Embryonic facial prominence (tissue), 1 donor: Measurements from ENCODE around the gene PARD3.
"Not testable (repeated sequence)": the region's sequence is repeated elsewhere in the genome, so short reads cannot be mapped to it uniquely, and the experiment has no call there.

Experiments
- DNase-seq: peaks from one replicate; pipeline ENCODE4 v3.0.0-alpha.2; 2016; ENCODE audit errors: extremely low spot score

PARD3 gene

DNA sequence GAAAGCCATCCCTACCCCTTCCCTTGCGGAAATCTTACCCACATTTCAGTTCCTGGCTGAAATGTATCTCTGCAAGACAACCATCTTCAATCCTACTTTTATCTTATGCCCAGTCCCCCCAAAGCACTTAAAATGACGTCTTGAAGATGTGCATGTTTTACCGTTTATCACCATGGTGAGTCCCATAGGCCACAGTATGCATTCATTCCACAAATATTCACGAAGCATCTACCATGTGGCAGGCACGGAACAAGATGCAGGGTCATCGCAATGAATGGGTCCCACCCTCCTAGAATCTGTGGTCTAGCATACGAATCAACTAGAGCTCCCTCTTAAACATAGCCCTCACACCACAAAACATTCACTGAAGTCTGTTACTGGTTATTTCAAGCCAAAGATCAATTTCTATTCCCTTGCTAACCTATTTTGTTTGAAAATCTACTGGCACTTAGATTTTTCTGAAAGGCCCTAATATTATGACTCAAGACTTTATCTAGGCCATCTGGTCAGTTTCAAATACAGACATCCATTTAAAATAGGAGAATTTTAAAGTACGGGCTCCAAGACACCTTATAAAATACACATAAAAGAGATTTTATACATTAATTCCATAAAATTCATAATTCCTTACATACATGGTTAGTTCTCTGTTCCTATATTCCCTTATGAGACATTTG lies 99.4 kb downstream of the PARD3 start:
- DNase-seq: no peak

DNA sequence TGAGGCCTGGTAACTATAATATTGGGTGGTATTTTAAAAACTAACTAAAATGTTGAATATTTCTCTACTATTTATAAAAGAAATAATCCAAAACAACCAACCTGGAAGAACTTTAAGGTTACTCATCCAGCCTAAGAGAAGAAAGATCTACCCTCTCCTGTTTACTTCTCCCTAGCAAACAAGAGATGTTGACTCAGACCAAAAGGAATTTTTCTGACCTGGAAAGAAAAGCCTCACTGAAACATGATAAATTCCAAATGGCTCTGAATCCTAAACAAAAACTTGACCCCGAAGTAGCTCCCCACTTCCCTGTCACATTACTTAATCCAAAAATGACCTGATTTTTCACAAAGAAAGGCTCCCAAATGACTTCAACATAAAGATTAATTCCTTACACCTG lies 101.2 kb downstream of the PARD3 start:
- DNase-seq: no peak

DNA sequence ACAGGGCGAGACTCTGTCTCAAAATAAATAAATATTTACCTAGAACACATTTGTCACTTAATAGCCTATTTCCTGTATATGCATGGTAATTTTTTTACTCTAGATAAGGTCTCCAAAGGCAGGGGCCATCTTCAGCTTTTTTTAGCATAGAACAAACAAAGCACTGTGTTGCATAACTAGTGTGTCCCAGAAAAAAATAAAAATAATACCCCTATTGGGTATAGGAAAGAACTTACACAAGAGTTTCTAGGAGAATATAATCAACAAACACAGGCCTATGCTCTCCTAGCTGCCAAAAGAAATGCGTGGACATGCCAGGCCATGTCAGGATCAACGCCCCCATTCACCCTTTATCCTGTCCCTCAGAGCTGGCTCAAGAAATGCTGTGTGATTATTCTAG lies 103.6 kb downstream of the PARD3 start:
- DNase-seq: no peak

DNA sequence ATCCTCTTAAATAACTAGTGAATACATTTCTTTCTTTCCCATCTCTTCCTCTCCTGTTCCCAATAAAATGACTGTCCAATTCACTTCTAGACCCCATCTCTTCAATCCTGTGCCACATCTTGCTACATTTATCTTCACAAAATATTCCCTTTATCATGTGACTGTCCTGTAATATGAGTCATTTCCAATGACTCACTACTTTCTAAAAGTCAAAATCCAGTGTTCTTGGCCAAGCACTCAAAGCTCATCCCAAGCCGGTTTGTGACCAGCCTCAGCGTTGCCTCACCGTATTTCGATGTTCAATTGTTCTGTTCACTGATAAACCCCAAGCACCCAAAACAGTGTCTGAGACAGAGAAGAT lies 104.7 kb downstream of the PARD3 start:
- no peak for DNase-seq

DNA sequence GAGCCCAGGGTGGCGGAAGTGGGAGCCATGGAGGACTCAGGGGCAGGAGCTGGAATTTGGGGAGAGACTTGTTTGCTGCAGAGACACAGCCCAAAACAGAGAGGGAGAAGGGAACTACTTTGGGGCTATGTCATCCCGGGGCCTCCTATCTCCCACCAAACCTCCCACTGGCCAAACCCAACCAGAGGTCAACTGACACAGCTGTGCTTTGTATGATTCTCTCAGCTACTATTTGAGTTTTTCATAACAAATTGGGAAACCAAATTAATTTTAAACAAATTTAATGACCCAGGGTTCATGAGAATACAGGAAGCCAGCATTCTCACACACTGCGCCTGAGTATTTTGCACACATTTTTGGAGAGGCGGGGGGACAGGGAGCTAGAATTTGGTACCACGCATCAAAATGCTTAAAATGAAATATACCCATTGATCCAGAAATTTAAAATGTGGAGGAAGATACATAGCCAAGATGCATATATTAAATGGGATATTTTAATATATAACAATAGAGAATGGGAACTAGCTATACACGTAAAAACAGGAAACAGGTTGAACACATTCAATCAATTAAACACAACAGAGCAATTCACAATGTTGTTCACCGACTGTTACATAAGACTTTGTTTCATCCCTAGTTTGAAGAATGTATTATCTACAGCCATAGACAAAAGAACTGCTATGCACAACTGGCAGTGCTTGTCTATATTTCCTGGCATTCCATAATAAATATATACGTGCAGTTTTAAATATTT lies 105.3 kb downstream of the PARD3 start:
- no peak for DNase-seq

DNA sequence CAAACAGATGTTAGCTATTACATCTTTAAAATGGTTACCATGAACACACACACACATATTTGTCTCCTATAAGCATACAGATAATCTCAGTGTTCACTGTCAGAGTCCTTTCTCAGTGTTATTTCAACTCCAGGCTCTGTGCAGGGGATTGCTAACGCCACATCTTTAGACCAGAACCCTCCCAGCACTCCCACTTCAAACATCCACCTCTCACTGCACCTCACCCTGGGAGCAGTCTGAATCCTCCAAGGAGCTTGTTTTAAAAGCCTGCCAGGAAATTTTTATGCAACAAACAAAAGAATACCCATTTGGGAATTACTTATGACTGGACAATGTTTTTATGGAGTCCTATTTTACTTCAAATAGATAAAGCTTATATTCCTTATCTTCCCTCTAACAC lies 107.4 kb downstream of the PARD3 start:
- no peak for DNase-seq

DNA sequence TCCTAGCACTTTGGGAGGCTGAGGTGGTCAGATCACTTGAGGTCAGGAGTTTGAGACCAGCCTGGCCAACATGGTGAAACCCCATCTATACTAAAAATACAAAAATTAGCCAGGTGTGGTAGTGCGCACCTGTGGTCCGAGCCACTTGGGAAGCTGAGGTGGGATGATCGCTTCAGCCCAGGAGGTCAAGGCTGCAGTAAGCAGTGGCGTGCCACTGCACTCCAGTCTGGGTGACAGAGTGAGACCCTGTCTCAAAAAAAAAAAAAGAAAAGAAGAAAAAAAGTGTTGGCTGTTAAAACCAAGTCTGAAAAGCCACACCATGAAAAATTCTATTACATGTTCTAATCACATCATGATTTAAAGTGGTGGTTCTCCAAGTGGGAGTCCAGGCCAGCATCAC lies 108.1 kb downstream of the PARD3 start:
- not testable (repeated sequence) for DNase-seq

DNA sequence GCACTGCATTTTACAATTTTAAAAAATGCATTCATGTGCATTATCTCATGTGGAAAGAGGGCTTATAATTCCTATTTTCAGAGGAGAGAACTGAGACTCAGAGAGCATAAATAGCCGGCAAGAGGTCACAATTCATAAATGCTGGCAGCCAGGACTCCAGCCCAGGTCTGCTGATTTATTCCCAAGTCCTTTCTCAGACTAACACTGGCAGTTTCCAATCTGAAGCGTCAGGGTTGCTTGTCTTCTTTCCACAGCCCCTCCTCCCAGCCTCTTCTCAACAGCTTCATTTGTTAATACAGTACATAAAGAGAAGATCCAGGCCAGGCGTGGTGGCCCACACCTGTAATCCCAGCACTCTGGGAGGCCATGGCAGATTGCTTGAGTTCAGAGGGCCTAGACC lies 108.9 kb downstream of the PARD3 start:
- DNase-seq: no peak

DNA sequence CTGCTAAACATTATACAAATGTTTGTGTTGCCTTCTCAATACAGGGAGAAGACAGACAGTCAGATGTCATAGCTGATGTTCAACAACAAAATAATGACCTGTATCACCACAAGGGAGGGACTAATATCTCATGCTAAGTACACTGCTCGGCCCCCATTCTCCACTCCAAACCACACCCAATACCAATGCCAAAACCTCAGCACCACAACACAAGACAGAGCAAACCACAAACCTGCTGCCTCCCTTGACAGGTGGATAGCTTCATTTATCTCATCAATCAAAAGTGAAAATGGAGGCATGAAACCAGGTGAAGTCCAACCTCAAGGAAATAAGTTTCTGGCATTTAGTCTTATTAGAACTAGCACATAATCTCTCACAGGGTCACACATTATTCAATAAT lies 109.5 kb downstream of the PARD3 start:
- no peak for DNase-seq

DNA sequence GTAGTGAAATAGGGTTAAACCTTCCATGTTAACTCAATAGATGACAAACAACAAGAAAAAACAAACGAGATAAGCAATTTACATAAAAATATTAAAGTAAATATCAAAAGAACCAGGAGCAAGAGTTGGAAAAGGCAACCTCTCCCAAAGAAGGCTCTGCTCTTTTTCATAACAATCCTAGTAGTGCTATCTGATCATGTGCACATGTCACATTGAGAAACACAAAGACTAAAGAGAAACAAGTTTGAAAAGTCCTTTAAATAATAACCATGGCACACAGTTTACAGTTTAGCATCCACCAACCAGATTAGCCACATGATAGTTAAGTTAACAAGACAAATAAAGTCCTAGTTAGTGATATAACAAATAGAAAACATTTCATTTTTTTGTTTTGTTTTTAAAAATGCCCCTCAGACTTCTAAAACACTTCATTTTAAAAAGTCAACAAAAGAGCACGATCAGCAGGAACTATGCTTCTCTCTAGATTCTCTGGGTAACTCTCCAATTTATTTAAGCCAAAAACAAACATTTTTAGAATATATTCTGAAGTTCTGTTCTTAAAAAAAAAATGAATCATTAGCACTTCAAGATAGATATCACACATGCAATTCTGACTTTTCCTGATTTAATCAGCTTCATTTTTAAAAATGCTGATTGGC lies 110.4 kb downstream of the PARD3 start:
- no peak for DNase-seq

DNA sequence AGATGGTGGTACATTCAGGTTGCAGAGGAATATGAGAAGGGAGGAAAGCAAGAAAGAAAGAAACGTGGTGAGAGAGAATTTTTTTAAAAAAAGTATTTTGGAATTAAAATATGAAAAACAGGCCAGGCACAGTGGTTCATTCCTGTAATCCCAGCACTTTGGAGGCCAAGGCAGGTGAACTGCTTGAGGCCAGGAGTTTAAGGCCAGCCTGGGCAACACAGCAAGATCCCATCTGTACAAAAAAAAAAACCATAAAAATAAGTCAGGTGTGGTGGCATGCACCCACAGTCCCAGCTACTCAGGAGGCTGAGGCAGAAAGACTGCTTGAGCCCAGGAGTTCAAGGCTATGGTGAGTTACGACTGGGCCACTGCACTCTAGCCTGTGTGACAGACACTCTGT lies 112.1 kb downstream of the PARD3 start:
- no peak for DNase-seq

DNA sequence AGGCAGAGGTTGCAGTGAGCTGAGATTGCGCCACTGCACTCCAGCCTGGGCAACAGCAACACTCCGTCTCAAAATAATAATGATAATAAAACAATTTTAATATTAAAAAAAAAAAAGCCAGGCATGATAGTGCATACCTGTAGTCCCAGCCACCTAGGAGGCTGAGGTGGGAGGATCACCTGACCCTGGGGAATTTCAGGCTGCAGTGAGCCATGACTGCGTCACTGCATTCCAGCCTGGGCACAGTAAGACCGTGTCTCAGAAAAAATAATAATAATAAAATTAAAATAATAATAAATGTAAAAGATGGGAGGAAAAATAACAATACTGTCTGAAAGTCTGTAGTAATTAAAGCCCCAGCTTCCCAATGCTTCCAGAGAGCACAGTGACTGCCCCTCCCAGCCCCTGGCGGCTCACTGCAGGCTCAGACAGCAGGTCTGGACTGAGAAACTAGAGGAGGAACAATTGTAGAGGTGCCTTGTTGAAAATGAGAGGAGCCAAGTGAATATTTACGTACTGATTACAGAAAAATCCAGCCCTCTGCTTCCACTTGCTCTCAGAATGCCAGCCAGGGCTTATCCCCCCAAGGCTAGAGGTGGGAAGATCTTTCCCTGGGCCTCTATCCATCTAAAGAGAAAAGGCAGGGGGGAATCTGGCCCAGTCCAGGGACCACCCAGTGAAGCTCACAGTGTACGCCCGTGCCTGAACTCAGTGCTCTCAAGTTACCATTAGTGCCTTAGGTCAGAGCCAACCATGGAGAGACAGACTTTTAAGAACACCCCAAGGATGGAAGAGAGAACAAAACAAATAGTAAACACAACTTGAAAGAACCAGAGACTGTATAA lies 112.8 kb downstream of the PARD3 start:
- no peak for DNase-seq

DNA sequence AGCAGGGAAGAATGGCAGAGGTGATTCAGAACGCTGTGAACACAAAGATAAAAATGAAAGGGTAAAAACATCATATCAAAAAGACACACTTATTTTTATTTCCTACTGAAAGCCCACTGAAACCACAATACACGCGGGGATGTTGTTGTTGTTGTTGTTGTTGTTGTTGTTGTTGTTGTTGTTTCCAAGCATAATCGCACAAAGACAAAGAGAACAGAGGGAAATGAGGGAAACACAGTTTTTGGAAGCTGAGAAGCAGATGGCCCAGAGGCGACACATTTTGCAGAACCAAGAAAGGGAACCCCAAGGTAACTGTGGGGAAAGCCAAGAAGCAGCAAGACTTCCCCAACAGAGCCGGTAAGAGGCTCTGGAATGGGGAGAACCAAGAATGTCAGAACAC lies 113.9 kb downstream of the PARD3 start:
- no peak for DNase-seq

DNA sequence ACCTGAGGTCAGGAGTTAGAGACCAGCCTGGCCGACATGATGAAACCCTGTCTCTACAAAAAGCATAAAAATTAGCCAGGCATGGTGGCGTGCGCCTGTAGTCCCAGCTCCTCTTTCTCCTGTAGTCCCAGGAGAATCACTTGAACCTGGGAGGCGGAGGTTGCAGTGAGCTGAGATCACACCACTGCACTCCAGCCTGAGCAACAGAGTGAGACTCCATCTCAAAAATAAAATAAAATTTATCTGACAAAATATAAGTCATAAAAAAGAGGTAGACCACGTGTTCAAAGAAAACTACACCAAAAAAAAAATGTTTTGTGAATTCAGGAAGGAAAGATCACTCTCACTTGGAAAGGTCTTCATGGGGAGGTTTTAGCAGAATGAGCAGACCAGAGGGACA lies 114.3 kb downstream of the PARD3 start:
- DNase-seq: not testable (repeated sequence)

DNA sequence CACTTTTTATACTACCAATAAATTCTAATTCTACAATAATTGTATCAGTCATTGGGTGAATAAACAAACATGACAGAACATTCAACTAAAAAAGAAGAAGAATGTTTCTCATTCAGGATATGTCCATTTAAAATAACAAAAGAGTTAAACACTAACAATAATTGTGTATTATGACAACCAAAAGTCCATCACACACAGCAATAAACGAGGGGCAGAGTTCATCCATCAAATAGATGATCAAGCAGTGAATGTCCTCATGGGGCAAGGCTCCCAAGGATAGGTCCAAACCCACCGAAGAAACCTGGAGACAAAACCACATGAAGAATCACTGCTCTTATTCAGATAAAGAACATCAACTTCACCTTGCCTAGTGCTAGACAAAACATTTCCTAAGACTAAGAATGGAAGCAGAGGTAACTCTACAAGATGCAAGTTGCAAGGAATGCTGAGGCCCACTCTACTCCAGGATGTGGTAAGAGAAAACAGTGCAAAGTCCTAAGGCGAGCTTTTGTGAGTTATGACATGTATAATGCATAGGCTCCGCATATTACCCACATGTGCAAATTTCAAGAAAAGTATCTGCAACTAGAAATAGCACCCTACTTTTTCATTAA lies 115.1 kb downstream of the PARD3 start:
- DNase-seq: no peak

DNA sequence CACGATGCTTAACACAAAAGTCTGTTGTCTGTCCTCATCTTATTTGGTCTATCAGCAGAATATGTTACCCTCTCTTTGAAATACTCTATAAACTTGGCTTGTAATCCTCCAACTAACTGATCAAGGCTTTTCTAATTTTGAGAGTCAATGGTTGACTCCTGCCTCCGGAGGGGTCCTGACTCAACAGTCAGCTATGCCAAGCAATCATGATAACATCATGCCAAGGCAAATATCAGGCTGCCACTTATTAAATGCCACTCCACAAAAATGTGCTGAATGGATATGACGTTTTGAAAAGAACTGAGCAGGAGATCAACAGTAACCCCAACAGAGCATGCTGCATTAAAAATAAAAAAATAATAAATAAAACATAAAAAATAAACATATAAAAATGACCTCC lies 116.1 kb downstream of the PARD3 start:
- DNase-seq: no peak

DNA sequence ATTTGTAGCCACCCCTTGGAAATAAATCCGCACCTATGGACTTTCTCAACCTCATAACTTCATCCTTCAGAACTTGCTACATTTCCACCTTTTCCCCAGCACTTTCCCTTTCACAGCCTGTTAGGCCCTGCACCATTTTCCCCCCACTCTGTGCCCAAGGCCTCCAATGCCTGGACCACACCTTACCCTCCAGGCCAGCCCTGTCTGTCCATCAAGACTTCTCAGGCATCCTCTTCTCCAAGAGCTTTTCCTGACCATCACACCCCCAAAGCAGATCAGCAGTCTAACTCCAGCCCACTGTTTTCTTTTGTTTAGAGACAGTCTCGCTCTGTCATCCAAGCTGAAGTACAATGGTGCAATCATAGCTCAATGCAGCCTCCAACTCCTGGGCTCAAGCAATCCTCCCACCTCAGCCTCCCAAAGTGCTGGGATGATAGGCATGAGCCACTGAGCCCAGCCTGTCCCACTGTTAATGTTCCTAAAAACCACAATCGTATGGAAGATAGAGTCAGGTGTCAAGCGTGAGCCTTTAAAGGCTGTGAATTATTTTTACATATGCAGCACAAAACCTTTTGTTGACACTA lies 116.8 kb downstream of the PARD3 start:
- DNase-seq: no peak

DNA sequence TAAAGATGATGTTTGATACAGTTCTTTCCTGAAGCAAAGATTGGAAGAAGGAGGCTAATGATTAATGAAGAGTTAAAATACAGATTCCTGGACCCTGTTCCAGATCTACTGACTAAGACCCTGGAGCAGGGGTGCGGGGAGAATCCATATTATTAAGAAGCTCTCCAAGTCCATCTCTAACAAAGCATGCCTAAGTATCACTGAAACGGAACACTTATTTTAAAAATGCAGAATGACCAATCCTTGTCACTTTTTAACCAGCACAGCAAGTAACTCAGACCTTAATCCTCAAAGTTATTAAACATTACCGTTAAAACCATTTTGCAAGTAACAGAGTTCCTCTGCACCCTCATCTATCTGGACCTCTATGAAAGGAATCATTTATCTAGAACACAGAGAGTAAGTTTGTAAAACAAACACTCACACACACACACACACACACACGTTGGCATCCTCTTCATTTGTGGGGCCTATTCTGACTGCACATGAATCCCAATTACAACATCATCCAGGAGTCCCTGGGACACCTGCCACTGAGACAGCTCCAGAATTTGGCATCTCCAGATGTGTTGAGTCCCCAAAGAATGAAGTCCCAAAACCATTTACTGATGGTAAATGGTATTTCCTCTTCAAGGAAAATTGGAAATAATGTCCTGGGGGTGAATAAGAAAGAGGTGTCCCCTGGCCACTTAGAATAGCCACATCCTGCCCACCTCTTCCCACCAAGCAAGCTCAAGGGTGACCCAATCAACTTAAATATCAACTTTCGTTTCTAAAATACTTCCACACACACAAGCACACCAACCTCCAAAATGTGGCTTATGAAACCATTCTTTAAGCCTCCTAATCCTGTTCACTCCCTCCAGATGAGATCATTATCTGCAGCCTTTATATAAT lies 117.5 kb downstream of the PARD3 start:
- no peak for DNase-seq

DNA sequence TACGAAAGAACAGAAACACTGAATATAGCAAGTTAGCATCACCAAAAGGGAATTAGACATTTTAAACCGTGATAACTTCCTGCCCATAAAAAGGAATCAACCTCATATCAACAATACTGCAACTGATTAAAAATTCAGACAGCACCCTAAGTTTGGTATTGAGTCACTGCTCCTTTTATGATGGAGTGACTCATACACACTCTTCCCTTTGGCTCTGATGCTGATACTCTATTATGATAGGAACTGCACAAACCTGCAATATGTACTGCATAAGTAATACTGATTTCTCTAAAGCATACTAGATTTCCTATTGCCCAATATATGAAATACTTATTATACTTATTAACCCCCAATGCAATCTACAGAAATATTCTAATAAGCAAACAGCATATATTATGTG lies 118.7 kb downstream of the PARD3 start:
- no peak for DNase-seq

DNA sequence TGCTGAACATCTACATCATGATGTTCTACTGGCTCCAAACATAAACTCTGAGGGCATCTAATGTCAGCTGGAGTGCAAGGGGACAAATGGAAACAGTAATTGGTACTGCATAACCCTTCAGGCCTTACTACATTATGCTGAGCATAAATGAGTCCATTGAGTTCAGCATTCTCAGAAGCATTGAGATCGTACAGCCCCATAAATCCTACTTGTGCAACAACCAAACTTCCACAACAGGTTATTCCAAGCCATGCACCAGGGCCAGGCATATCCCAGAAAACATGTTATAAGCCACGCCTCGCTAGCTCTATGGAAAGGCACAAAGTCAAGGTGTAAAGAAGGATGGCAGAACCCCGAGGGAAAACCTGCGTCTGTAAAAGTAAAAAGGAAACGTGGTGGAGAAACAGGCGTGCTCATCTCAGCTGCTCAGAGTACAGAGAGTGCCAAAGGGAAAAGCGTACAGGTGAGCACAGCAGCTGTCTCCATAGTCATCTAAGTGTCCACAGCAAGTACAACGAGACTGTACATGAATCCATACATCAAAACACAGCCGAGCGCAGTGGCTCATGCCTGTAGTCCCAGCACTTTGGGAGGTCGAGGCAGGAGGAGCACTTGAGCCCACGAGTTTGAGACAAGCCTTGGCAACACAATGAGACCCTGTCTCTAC lies 124.6 kb downstream of the PARD3 start:
- no peak for DNase-seq
